K562 (cell line): ENCODE data around the gene USP5. TPM values are rescaled to one million over a fixed set of nuclear protein-coding genes. Genes with fewer than 3 reads are reported as not detected.

Experiments
- CBX1 ChIP-seq: sonication (generic); IDR thresholded peaks from 2 replicates; pipeline ENCODE4 v1.6.1; 2016; ENCODE audit warnings: antibody characterized with exemption, low read depth, mild to moderate bottlenecking
- COPS2 ChIP-seq: fragments of 450-650 bp; conservative IDR thresholded peaks from 2 replicates; pipeline ENCODE4 v1.6.1; 2016; ENCODE audit warnings: mild to moderate bottlenecking, moderate library complexity
- CTCF ChIP-seq, 3 experiments: IDR thresholded peaks in 2 of 3; conservative IDR thresholded peaks in 1 of 3; 2 replicates each; pipeline ENCODE4 v1.5.1; 2011 to 2012; ENCODE audit warnings: low read length in 3 of 3, mild to moderate bottlenecking in 3 of 3, control low read depth in 2 of 3, improper control_type of control experiment in 1 of 3, inconsistent platforms in 1 of 3, low read depth in 1 of 3, mixed read lengths in 1 of 3, moderate library complexity in 1 of 3; ENCODE audit not compliant: insufficient read depth in 2 of 3
- HCFC1 ChIP-seq: IDR thresholded peaks from 2 replicates; pipeline ENCODE4 v1.6.1; 2012; ENCODE audit warnings: low read depth, low read length, improper control_type of control experiment
- HOXB6 ChIP-seq: fragments of 250-450 bp; sonication (Bioruptor Pico); IDR thresholded peaks from 2 replicates; pipeline ENCODE4 v1.5.1; 2022; ENCODE audit warnings: mild to moderate bottlenecking, borderline replicate concordance
- JUNB ChIP-seq: fragments of 450-650 bp; formaldehyde crosslinking; conservative IDR thresholded peaks from 2 replicates; pipeline ENCODE4 v1.4.0; 2020; ENCODE audit warnings: mild to moderate bottlenecking
- NFE2 ChIP-seq: IDR thresholded peaks from 2 replicates; pipeline ENCODE4 v1.6.1; 2014; ENCODE audit warnings: antibody characterized with exemption, low read depth
- PHF8 ChIP-seq: fragments of 200-600 bp; sonication (generic); IDR thresholded peaks from 2 replicates; pipeline ENCODE4 v1.6.1; 2012; ENCODE audit warnings: mixed run types, mild to moderate bottlenecking, inconsistent platforms, low read length, moderate library complexity, borderline replicate concordance
- POLR2A ChIP-seq: fragments of 450-650 bp; conservative IDR thresholded peaks from 2 replicates; pipeline ENCODE4 v1.6.1; 2016
- SMAD2 ChIP-seq: fragments of 150-350 bp; IDR thresholded peaks from 2 replicates; pipeline ENCODE4 v1.6.1; 2014; ENCODE audit warnings: low read depth, mild to moderate bottlenecking, low read length
- SUPT5H ChIP-seq: fragments of 450-650 bp; IDR thresholded peaks from 2 replicates; pipeline ENCODE4 v1.6.1; 2016
- TFAP4 ChIP-seq: sonication (generic); formaldehyde crosslinking; IDR thresholded peaks from 2 replicates; pipeline ENCODE4 v1.8.0; 2022; ENCODE audit warnings: missing genetic modification reagents, mild to moderate bottlenecking, moderate library complexity, borderline replicate concordance
- ZBTB17 ChIP-seq: fragments of 450-650 bp; formaldehyde crosslinking; IDR thresholded peaks from 2 replicates; pipeline ENCODE4 v1.4.0; 2020; ENCODE audit warnings: mild to moderate bottlenecking
- ZNF124 ChIP-seq: sonication (generic); formaldehyde crosslinking; IDR thresholded peaks from 2 replicates; pipeline ENCODE4 v1.8.1; 2022; ENCODE audit warnings: missing genetic modification reagents
- ZNF511 ChIP-seq: sonication (generic); formaldehyde crosslinking; IDR thresholded peaks from 2 replicates; pipeline ENCODE4 v1.8.0; 2022; ENCODE audit warnings: mild to moderate bottlenecking, missing genetic modification reagents
- ZNF586 ChIP-seq: fragments of 450-650 bp; formaldehyde crosslinking; conservative IDR thresholded peaks from 2 replicates; pipeline ENCODE4 v1.4.0; 2020; ENCODE audit warnings: mild to moderate bottlenecking, moderate library complexity
- polyA plus RNA-seq, 8 experiments: library from polyadenylated mRNA; depleted of rRNA in 4 of 8; stranded (reverse) in 5 of 8; unstranded in 3 of 8; fragments of >200 nt; fragmentation: Nextera tagmentation in 2 of 8; fragmentation: Illumina TruSeq in 1 of 8; extraction: Ambion mirVana in 2 of 8; extraction: Trizol in 1 of 8; gene quantifications; 2 replicates each; pipeline versions ENCODE4 v1.2.1 to v1.2.3, GENCODE V29; 2011 to 2014; ENCODE audit warnings: inconsistent platforms in 1 of 8, missing spikeins in 1 of 8
- total RNA-seq, 7 experiments: library from RNA; depleted of rRNA in 6 of 7; stranded (reverse); fragments of >200 nt in 6 of 7; fragmentation: Illumina TruSeq in 2 of 7; extraction: Trizol in 2 of 7; gene quantifications; 2 replicates each; pipeline versions ENCODE4 v1.2.1 to v1.2.3, GENCODE V29; 2011 to 2021; ENCODE audit warnings: low replicate concordance in 1 of 7
- TF ChIP-seq, protein P1 (sequence below): fragments of 250-450 bp; sonication (Bioruptor Pico); IDR thresholded peaks from 2 replicates; pipeline ENCODE4 v1.4.0; 2020
- TF ChIP-seq, protein P2 (sequence below): IDR thresholded peaks from 2 replicates; pipeline ENCODE4 v1.6.1; 2016; ENCODE audit warnings: missing genetic modification characterization, missing compliant biosample characterization

USP5 gene
- total and polyA plus RNA-seq, 9 of the 15 experiments (the other 6 are each of a cell fraction or from before 2014, with no cell fraction given) = 1.4 to 107 (median 48.6) TPM

- TF ChIP-seq, protein P1, sequence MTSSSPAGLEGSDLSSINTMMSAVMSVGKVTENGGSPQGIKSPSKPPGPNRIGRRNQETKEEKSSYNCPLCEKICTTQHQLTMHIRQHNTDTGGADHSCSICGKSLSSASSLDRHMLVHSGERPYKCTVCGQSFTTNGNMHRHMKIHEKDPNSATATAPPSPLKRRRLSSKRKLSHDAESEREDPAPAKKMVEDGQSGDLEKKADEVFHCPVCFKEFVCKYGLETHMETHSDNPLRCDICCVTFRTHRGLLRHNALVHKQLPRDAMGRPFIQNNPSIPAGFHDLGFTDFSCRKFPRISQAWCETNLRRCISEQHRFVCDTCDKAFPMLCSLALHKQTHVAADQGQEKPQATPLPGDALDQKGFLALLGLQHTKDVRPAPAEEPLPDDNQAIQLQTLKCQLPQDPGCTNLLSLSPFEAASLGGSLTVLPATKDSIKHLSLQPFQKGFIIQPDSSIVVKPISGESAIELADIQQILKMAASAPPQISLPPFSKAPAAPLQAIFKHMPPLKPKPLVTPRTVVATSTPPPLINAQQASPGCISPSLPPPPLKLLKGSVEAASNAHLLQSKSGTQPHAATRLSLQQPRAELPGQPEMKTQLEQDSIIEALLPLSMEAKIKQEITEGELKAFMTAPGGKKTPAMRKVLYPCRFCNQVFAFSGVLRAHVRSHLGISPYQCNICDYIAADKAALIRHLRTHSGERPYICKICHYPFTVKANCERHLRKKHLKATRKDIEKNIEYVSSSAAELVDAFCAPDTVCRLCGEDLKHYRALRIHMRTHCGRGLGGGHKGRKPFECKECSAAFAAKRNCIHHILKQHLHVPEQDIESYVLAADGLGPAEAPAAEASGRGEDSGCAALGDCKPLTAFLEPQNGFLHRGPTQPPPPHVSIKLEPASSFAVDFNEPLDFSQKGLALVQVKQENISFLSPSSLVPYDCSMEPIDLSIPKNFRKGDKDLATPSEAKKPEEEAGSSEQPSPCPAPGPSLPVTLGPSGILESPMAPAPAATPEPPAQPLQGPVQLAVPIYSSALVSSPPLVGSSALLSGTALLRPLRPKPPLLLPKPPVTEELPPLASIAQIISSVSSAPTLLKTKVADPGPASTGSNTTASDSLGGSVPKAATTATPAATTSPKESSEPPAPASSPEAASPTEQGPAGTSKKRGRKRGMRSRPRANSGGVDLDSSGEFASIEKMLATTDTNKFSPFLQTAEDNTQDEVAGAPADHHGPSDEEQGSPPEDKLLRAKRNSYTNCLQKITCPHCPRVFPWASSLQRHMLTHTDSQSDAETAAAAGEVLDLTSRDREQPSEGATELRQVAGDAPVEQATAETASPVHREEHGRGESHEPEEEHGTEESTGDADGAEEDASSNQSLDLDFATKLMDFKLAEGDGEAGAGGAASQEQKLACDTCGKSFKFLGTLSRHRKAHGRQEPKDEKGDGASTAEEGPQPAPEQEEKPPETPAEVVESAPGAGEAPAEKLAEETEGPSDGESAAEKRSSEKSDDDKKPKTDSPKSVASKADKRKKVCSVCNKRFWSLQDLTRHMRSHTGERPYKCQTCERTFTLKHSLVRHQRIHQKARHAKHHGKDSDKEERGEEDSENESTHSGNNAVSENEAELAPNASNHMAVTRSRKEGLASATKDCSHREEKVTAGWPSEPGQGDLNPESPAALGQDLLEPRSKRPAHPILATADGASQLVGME (CRISPR knock-in tag) = no peak; the same call in 1 of the 2 replicates
- TF ChIP-seq NFE2 (no peak), ZNF586 (CRISPR knock-in tag) (no peak), JUNB (CRISPR knock-in tag) (no peak), TFAP4 (no peak), POLR2A (peak; percentile 99), HOXB6 (no peak), CTCF (IDR thresholded peaks at IDR 0.05 in 2 of 3, conservative IDR thresholded peaks at IDR 0.05 in 1 of 3; ENCODE audit: insufficient read depth in 2 of 3, low read depth in 1 of 3, low read length in 3 of 3) (0 out of 6 replicates have a peak, but pooled peaks of 1 of the 3 experiments have one; percentile 3), SUPT5H (peak; percentile 97), SMAD2 (no peak), CBX1 (0 out of 2 replicates have a peak, but pooled peaks have one; percentile 72), HCFC1 (no peak), ZNF511 (CRISPR knock-in tag) (no peak; the same call in 1 of the 2 replicates), ZNF124 (CRISPR knock-in tag) (no peak), ZBTB17 (peak; percentile 53; the same call in 1 of the 2 replicates), PHF8 (peak; percentile 82), COPS2 (no peak)
- TF ChIP-seq, protein P2, sequence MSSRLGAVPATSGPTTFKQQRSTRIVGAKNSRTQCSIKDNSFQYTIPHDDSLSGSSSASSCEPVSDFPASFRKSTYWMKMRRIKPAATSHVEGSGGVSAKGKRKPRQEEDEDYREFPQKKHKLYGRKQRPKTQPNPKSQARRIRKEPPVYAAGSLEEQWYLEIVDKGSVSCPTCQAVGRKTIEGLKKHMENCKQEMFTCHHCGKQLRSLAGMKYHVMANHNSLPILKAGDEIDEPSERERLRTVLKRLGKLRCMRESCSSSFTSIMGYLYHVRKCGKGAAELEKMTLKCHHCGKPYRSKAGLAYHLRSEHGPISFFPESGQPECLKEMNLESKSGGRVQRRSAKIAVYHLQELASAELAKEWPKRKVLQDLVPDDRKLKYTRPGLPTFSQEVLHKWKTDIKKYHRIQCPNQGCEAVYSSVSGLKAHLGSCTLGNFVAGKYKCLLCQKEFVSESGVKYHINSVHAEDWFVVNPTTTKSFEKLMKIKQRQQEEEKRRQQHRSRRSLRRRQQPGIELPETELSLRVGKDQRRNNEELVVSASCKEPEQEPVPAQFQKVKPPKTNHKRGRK (tag) = no peak
These were observed 15.7 kb downstream of the USP5 start, which contains the start of gene TPI1 (continued) for GRCh38 chr12:6867413-6868210.
